Large intestine (tissue), 3 donors: Measurements from ENCODE around the gene SERINC1. TPM values are rescaled to one million over a fixed set of nuclear protein-coding genes. Genes with fewer than 3 reads are reported as not detected.

Experiments used
- DNase-seq, 2 donors: peaks; one replicate each; pipeline versions ENCODE4 v3.0.0 to v3.0.0-alpha.2; 2013
- H3K27ac ChIP-seq: one replicate; pipeline ENCODE4 v1.5.1; 2013; ENCODE audit warnings: low read length
- H3K27me3 ChIP-seq: 2 replicates; pipeline ENCODE4 v1.6.1; 2013; ENCODE audit warnings: low read length; ENCODE audit not compliant: control insufficient read depth, insufficient read depth
- H3K36me3 ChIP-seq: 2 replicates; pipeline ENCODE4 v1.6.1; 2013; ENCODE audit warnings: low read length; ENCODE audit not compliant: control insufficient read depth, insufficient read depth
- H3K4me1 ChIP-seq: one replicate; pipeline ENCODE4 v1.6.1; 2013; ENCODE audit warnings: low read length; ENCODE audit not compliant: control insufficient read depth, insufficient read depth
- H3K4me3 ChIP-seq: one replicate; pipeline ENCODE4 v1.5.1; 2013; ENCODE audit warnings: low read length
- H3K9me3 ChIP-seq: one replicate; pipeline ENCODE4 v1.6.1; 2013; ENCODE audit warnings: mild to moderate bottlenecking, low read depth, low read length, moderate library complexity; ENCODE audit not compliant: control insufficient read depth
- WGBS: methylation state at CpG from one replicate; pipeline ENCODE4 v1.1.5; 2013; ENCODE audit warnings: low lambda C conversion rate; ENCODE audit not compliant: insufficient coverage; 5-methylcytosine and 5-hydroxymethylcytosine counted together
- polyA plus RNA-seq: library from polyadenylated mRNA; unstranded; fragments of 120-200 nt; gene quantifications from one replicate; pipeline ENCODE4 v1.2.1, GENCODE V29; 2013

Gene SERINC1
- polyA plus RNA-seq, 1 donor: 170 TPM

- DNase-seq: no peak
These were observed 54.8 kb downstream of the SERINC1 start for GRCh38 chr6:122416825-122417224.

GRCh38 chr6:122412001-122412400 lies 59.6 kb downstream of the SERINC1 start:
- Histone ChIP-seq H3K4me3 (no peak overlapping the region), H3K9me3 (no peaks in the 10 kb centered on the region), H3K27me3 (no peaks in the 10 kb centered on the region), H3K36me3 (peaks cover 8% of the 10 kb centered on the region), H3K4me1 (no peaks in the 10 kb centered on the region), H3K27ac (no peak overlapping the region)
- DNase-seq: no peak

More at GRCh38 chr6:122416825-122417224, 54.8 kb downstream of the SERINC1 start:
- Histone ChIP-seq H3K27me3 (no peaks in the 10 kb centered on the region), H3K4me3 (no peak overlapping the region), H3K27ac (no peak overlapping the region), H3K36me3 (peaks cover 18% of the 10 kb centered on the region), H3K9me3 (no peaks in the 10 kb centered on the region), H3K4me1 (no peaks in the 10 kb centered on the region)
- 100% methylated on average over 1 of the region's 1 CpG for WGBS

- no peak overlapping the region for H3K4me3 ChIP-seq
- no peak overlapping the region for H3K27ac ChIP-seq
- DNase-seq: no peak
- peaks cover 7% of the 10 kb centered on the region for H3K36me3 ChIP-seq
- 94% methylated on average over 5 of the region's 6 CpGs for WGBS
- H3K4me1 ChIP-seq: no peaks in the 10 kb centered on the region
- no peaks in the 10 kb centered on the region for H3K27me3 ChIP-seq
- no peaks in the 10 kb centered on the region for H3K9me3 ChIP-seq
These were observed 62.7 kb downstream of the SERINC1 start for GRCh38 chr6:122408702-122409458.

- Histone ChIP-seq H3K36me3 (peaks cover 6% of the 10 kb centered on the region), H3K4me1 (no peaks in the 10 kb centered on the region), H3K9me3 (no peaks in the 10 kb centered on the region), H3K4me3 (no peak overlapping the region), H3K27ac (no peak overlapping the region), H3K27me3 (no peaks in the 10 kb centered on the region)
- DNase-seq: no peak
- WGBS: no CpG with 5 or more reads among the region's 1 CpG
These were observed 63.4 kb downstream of the SERINC1 start for GRCh38 chr6:122408240-122408639.

- H3K27me3 ChIP-seq: no peaks in the 10 kb centered on the region
- H3K27ac ChIP-seq: no peak overlapping the region
- WGBS: no CpG with 5 or more reads among the region's 4 CpGs
- H3K4me3 ChIP-seq: no peak overlapping the region
- no peaks in the 10 kb centered on the region for H3K9me3 ChIP-seq
- no peak for DNase-seq
- peaks cover 5% of the 10 kb centered on the region for H3K36me3 ChIP-seq
- no peaks in the 10 kb centered on the region for H3K4me1 ChIP-seq
These were observed 63.9 kb downstream of the SERINC1 start for GRCh38 chr6:122407712-122408111.

- no peaks in the 10 kb centered on the region for H3K36me3 ChIP-seq
- no peak for DNase-seq
- no peaks in the 10 kb centered on the region for H3K27me3 ChIP-seq
- H3K27ac ChIP-seq: no peak overlapping the region
- H3K4me1 ChIP-seq: no peaks in the 10 kb centered on the region
- H3K4me3 ChIP-seq: no peak overlapping the region
- WGBS: 100% methylated on average over 1 of the region's 1 CpG
- no peaks in the 10 kb centered on the region for H3K9me3 ChIP-seq
These were observed 65.4 kb downstream of the SERINC1 start for GRCh38 chr6:122406187-122406586.

GRCh38 chr6:122405417-122405816 lies 66.2 kb downstream of the SERINC1 start:
- H3K27ac ChIP-seq: no peak overlapping the region
- no CpG with 5 or more reads among the region's 1 CpG for WGBS
- H3K27me3 ChIP-seq: no peaks in the 10 kb centered on the region
- no peak for DNase-seq
- H3K4me1 ChIP-seq: no peaks in the 10 kb centered on the region
- no peaks in the 10 kb centered on the region for H3K9me3 ChIP-seq
- H3K36me3 ChIP-seq: no peaks in the 10 kb centered on the region
- no peak overlapping the region for H3K4me3 ChIP-seq

- no peak for DNase-seq
- H3K9me3 ChIP-seq: no peaks in the 10 kb centered on the region
- 92% methylated on average over 1 of the region's 2 CpGs for WGBS
These were observed 67.2 kb downstream of the SERINC1 start for GRCh38 chr6:122404444-122404843.

GRCh38 chr6:122401104-122401503 lies 70.5 kb downstream of the SERINC1 start:
- WGBS: 88% methylated on average over 3 of the region's 4 CpGs
- no peaks in the 10 kb centered on the region for H3K36me3 ChIP-seq

More at GRCh38 chr6:122404444-122404843, 67.2 kb downstream of the SERINC1 start:
- Histone ChIP-seq H3K36me3 (no peaks in the 10 kb centered on the region), H3K27me3 (no peaks in the 10 kb centered on the region), H3K4me3 (no peak overlapping the region), H3K27ac (no peak overlapping the region), H3K4me1 (no peaks in the 10 kb centered on the region)

GRCh38 chr6:122400462-122401089 lies 71.0 kb downstream of the SERINC1 start:
- Histone ChIP-seq H3K36me3 (no peaks in the 10 kb centered on the region), H3K4me3 (peak overlapping the region; percentile 96), H3K27me3 (no peaks in the 10 kb centered on the region), H3K9me3 (no peaks in the 10 kb centered on the region), H3K27ac (no peak overlapping the region), H3K4me1 (no peaks in the 10 kb centered on the region)
- WGBS: 10% methylated on average over 3 of the region's 4 CpGs
- peak in 1 of 2 donors; percentile 8 for DNase-seq

More at GRCh38 chr6:122401104-122401503, 70.5 kb downstream of the SERINC1 start:
- Histone ChIP-seq H3K27ac (no peak overlapping the region), H3K4me3 (no peak overlapping the region), H3K9me3 (no peaks in the 10 kb centered on the region), H3K27me3 (no peaks in the 10 kb centered on the region), H3K4me1 (no peaks in the 10 kb centered on the region)
- DNase-seq: no peak

GRCh38 chr6:122400121-122400450 lies 71.5 kb downstream of the SERINC1 start:
- H3K36me3 ChIP-seq: no peaks in the 10 kb centered on the region
- DNase-seq: no peak
- no peaks in the 10 kb centered on the region for H3K4me1 ChIP-seq
- no peaks in the 10 kb centered on the region for H3K27me3 ChIP-seq
- H3K9me3 ChIP-seq: no peaks in the 10 kb centered on the region
- WGBS: no CpG with 5 or more reads among the region's 20 CpGs
- peak overlapping the region; percentile 96 for H3K4me3 ChIP-seq
- peak overlapping the region; percentile 13 for H3K27ac ChIP-seq
